ENCODE data around the gene NISCH. TPM values are rescaled to one million over a fixed set of nuclear protein-coding genes. Genes with fewer than 3 reads are reported as not detected.
A peak's percentile ranks its signal among the peaks of the same experiment; 100 is the strongest.

NISCH gene
- polyA plus RNA-seq, 1 experiment, result 71.0 TPM

DNA sequence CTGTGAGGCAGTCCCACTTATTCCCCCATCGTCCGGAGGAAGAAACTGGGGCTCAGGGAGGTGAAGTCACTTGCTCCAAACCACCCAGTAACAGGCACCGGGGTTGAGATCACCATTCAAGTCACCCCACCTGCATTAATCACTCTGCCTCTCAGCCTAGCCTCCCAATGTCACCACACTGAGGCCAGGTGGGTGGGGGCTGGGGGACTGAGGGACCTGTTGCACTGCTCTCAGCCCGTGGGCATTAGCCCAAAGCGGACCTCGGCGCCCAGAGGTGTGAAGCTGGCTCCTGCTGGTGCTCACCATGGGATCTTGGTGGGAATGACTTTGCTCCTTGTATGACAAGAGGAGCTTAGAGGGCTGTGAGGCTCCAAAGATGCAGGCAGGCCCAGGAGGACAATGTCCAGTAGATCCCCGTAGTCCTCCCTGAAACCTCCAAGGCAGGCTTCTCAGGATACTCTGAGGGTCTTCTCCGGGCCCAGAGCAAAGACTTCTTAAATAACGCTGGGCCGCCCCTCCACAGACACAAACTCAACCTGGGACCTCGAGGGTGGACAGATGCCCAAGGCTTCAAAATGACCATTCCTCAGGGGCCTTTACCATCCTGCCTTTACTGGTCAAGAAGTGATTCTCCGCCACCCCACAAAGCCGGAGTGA is 76.6 kb downstream of the NISCH start:
- H3K27ac ChIP-seq (ENCODE audit: low read depth, low read length), result no peak overlapping the region
- TF ChIP-seq CTCF (IDR thresholded peaks at IDR 0.05; ENCODE audit: low read depth, low read length), result no peak
- no peaks in the 10 kb centered on the region; the same call in 1 of the 2 replicates for H3K9me3 ChIP-seq (ENCODE audit: control insufficient read depth, insufficient read depth, low read length)
- ChIA-PET CTCF (interaction anchor here (0.5 kb wide), 1 partner anchor 13 kb away, joined by 3 read pairs; no protein-coding TSS in a partner anchor), POLR2A (interaction anchor here (1.0 kb wide), 1 partner anchor 15 kb away, joined by 3 read pairs; no protein-coding TSS in a partner anchor)
- H3K4me3 ChIP-seq (ENCODE audit: low read depth, low read length), result peak overlapping the region; percentile 72
- no peak for DNase-seq (ENCODE audit: low read depth, low spot score)
- no peaks in the 10 kb centered on the region for H3K27me3 ChIP-seq (ENCODE audit: control insufficient read depth, insufficient read depth, low read length)

DNA sequence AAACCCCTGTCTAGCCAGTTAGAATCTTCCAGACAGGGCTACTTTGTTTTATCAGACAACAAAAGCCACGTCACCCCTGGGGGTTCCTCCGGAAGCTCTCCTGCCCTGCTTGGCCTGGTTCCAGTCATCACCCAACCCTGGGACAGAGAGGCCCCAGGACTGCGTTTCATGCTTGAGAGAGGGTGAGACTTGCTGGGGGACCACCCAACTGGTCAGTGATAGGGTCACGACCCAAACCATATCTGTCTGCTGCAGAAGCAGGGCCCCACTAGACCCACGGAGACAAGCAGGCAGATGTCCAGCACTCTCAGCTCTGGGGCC is 77.1 kb downstream of the NISCH start:
- Histone ChIP-seq H3K27ac (ENCODE audit: low read depth, low read length) (no peak overlapping the region), H3K27me3 (ENCODE audit: control insufficient read depth, insufficient read depth, low read length) (no peaks in the 10 kb centered on the region), H3K4me3 (ENCODE audit: low read depth, low read length) (peak overlapping the region; percentile 72), H3K9me3 (ENCODE audit: control insufficient read depth, insufficient read depth, low read length) (no peaks in the 10 kb centered on the region; the same call in 1 of the 2 replicates)
- CTCF ChIA-PET, result interaction anchor here (0.5 kb wide), 1 partner anchor 13 kb away, joined by 3 read pairs; no protein-coding TSS in a partner anchor
- POLR2A ChIA-PET, result interaction anchor here (1.0 kb wide), 1 partner anchor 15 kb away, joined by 3 read pairs; no protein-coding TSS in a partner anchor
- no peak for DNase-seq (ENCODE audit: low read depth, low spot score)
- TF ChIP-seq CTCF (IDR thresholded peaks at IDR 0.05; ENCODE audit: low read depth, low read length), result no peak

DNA sequence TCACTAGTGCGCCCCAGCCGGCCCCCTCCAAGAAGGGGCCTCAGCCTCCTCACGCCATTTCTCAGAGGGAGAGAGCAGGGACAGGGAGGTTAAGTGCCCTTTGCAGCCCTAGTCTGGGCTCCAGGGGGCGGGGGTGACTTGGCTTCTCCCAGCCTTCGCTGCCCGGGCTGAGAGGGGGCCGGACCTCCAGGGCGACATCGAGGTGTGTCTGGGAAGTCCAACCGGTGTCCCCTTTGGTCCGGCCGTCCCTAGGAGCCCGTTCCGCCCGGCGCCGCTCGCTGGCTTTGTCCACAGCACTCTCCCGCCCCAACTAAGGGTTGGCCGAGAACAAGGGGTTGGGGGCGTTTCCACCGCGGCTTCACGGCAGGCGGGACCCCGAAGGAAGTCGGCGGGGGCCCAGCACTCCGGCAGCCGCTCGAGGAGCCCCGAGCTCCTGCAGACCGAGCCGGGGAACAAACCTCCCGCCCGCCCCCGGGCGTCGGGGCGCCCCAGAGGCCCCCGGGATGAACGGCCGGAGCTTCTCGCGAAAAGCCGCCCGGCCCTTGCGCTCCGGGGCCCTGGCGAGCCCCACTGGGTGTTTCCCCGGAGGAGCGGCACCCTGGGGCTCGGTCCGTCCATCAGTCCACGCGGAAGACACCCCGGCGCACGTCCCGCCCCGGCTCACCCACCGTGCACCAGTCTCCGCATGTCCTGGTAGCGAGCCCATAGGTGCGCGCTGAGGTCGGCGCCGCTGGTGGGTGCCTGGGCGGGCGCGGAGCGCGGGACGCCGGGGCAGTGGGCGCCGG is 77.6 kb downstream of the NISCH start:
- POLR2A ChIA-PET, result no interaction called here
- CTCF ChIA-PET, result no interaction called here
- Histone ChIP-seq H3K27me3 (ENCODE audit: control insufficient read depth, insufficient read depth, low read length) (no peaks in the 10 kb centered on the region), H3K4me3 (ENCODE audit: low read depth, low read length) (peak overlapping the region; percentile 72), H3K9me3 (ENCODE audit: control insufficient read depth, insufficient read depth, low read length) (no peaks in the 10 kb centered on the region; the same call in 1 of the 2 replicates), H3K27ac (ENCODE audit: low read depth, low read length) (no peak overlapping the region)
- no peak for TF ChIP-seq CTCF (IDR thresholded peaks at IDR 0.05; ENCODE audit: low read depth, low read length)
- no peak for DNase-seq (ENCODE audit: low read depth, low spot score)

GRCh38 chr3:52533623-52534280 is 78.3 kb downstream of the NISCH start, which contains the start of gene NT5DC2:
NT5DC2 (minus strand) TSS chr3:52533857; CDS start chr3:52533737, 120 bp downstream.
- POLR2A ChIA-PET, result no interaction called here
- DNase-seq (ENCODE audit: low read depth, low spot score), result no peak

More at GRCh38 chr3:52533623-52534280, 78.3 kb downstream of the NISCH start, which contains the start of gene NT5DC2:
- no peaks in the 10 kb centered on the region for H3K27me3 ChIP-seq (ENCODE audit: control insufficient read depth, insufficient read depth, low read length)
- TF ChIP-seq CTCF (IDR thresholded peaks at IDR 0.05; ENCODE audit: low read depth, low read length), result no peak; the same call in 1 of the 2 replicates
- peak within 1 kb of the TSS; percentile 72 for H3K4me3 ChIP-seq (ENCODE audit: low read depth, low read length)
- H3K9me3 ChIP-seq (ENCODE audit: control insufficient read depth, insufficient read depth, low read length), result no peaks in the 10 kb centered on the region; the same call in 1 of the 2 replicates
- peak within 1 kb of the TSS; percentile 57 for H3K27ac ChIP-seq (ENCODE audit: low read depth, low read length)
- CTCF ChIA-PET, result no interaction called here
